ENCODE results near the gene SLITRK5.
A peak's percentile ranks its signal among the peaks of the same experiment; 100 is the strongest.

The SLITRK5 gene, protein sequence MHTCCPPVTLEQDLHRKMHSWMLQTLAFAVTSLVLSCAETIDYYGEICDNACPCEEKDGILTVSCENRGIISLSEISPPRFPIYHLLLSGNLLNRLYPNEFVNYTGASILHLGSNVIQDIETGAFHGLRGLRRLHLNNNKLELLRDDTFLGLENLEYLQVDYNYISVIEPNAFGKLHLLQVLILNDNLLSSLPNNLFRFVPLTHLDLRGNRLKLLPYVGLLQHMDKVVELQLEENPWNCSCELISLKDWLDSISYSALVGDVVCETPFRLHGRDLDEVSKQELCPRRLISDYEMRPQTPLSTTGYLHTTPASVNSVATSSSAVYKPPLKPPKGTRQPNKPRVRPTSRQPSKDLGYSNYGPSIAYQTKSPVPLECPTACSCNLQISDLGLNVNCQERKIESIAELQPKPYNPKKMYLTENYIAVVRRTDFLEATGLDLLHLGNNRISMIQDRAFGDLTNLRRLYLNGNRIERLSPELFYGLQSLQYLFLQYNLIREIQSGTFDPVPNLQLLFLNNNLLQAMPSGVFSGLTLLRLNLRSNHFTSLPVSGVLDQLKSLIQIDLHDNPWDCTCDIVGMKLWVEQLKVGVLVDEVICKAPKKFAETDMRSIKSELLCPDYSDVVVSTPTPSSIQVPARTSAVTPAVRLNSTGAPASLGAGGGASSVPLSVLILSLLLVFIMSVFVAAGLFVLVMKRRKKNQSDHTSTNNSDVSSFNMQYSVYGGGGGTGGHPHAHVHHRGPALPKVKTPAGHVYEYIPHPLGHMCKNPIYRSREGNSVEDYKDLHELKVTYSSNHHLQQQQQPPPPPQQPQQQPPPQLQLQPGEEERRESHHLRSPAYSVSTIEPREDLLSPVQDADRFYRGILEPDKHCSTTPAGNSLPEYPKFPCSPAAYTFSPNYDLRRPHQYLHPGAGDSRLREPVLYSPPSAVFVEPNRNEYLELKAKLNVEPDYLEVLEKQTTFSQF

DNA sequence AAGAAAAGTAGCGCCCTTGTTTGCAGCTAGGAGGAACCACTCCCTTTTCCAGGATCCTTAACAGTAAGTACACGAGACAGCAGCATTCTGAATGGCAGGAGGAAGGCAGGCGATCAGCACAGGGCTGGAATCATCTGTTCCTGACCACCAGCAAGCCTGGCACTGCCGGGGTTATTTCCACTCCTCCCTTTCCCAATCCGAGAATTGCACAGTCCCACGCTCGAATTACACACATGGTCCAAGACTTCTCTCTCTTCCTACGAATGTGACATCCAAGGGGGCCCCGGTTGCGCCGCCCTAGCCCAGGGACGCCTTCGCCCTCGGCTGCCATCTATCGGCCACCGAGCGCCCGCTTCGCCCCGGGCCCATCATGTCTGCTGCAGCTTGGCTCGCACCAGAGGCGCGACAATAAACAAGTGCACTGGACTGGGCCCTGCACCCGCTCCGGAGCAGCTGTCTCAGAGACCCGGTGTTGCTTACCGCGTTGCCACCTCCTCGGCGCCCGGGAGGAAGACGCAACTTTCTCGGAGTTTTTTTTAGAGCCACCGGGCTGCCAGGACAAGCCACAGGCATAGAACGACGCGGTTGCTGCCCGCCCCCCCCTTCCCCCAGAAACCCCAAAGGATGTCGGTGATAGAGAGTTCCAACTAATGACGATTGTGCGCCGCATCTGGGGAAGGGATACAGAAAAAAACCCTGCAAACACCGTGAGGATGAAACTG, at the start of gene SLITRK5:
SLITRK5 (plus strand) TSS at position 341 of the 722 bp plus-strand sequence. CDS start 4,018 bp downstream, outside the sequence.
- in situ Hi-C loops (cut with HindIII; ENCODE audit: low pct_ligation_motif_present, low pct_unique_long_range_greater_than_20kb, low sequenced_read_pairs): no loop called here
- DNase-seq: peak; percentile 83

DNA sequence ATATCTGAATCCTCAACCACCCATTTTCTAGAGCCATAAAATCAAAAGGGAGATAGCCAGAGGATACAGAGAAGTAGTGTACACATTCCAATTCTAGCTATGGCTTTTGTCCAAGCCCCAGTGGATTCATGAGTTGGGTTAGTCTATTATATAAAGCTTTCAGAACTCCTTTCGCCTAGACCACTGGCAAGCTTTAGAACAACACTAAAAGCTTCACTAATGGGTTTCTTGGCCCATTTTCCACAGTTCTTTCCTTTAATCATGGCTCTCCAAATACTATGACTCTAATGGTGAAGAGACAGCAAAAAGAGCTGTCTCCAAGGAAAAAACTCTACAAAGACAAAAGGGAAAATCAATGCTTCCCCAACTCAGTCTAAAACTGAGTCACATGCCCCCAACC, 48.2 kb upstream of the SLITRK5 start:
- peak; percentile 0 for DNase-seq
- in situ Hi-C loops (cut with HindIII; ENCODE audit: low pct_ligation_motif_present, low pct_unique_long_range_greater_than_20kb, low sequenced_read_pairs): no loop called here

DNA sequence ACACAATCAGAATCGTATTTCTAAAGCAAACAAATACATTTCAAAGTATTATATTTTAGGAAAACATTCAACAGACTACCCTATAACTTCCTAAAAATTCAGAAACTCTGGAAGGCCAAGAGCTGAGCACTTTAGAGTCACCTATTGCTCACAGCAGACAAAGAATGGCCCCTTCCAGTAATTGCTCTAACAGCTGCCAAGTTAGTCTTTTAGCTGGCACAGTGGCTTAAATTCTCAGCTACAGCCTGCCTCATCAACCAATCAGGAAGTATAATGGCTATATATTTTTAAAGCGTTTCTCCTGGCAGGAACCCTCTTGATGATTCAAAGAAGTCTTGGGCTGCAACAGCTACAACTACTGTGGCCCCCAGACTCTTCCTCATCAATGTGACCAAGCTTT, 14.9 kb upstream of the SLITRK5 start:
- in situ Hi-C loops (cut with HindIII; ENCODE audit: low pct_ligation_motif_present, low pct_unique_long_range_greater_than_20kb, low sequenced_read_pairs): no loop called here
- no peak for DNase-seq

DNA sequence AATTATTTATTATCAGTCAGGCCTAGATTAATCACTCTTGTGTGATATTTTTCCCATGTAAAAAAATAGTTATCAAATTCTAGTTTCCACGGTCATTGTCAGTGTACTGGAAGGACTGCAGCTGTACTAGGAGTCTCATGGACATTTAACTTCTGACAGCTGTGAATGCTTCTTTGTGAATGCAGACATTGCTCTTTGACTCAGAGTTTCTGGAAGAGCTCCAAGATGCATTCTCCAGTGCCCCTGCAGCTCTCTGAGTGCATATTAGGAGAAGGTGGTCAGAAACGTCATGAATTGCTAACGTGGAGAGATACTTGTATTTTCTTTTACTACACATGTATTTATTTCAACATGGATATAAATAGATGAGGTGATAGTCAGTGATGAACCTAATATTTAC, 9.7 kb upstream of the SLITRK5 start:
- peak; percentile 69 for DNase-seq
- in situ Hi-C loops (cut with HindIII; ENCODE audit: low pct_ligation_motif_present, low pct_unique_long_range_greater_than_20kb, low sequenced_read_pairs): no loop called here

DNA sequence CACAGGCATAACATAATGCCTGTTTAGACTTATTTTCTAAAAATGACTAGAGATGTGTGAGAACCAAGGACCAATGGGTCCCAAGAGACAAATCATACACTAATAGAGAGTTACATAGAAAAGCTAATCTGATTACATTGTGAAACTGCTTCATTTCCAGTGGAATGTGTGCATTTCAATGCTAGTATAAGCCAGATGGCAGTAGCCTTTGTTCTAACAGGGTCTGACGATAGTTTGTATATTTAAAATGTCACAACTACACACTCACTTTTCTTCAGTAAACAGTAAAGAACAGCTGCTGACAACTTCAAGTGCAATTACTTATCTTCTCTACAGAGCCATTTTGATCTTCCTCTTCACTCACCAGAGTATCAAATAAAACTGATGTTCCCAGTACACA, 4.3 kb upstream of the SLITRK5 start:
- DNase-seq: no peak
- in situ Hi-C loops (cut with HindIII; ENCODE audit: low pct_ligation_motif_present, low pct_unique_long_range_greater_than_20kb, low sequenced_read_pairs): no loop called here

DNA sequence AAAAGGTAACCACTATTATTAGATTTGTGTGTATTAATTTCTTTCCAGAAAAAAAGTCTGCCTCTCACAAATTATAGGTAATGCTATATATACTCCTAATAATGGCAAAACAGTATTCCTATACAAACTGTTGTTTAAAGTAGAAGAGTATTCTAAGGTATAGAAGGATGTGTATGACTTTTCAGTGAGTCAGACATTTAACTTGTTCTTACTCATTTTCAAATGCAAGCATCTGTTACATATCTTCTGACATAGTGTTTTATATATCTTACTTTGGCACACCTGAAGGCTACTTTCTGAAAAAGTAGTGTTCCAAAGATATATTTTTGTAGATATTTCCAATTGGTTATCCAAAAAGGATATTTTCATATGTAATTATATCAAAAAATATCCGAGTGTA, 3.5 kb upstream of the SLITRK5 start:
- in situ Hi-C loops (cut with HindIII; ENCODE audit: low pct_ligation_motif_present, low pct_unique_long_range_greater_than_20kb, low sequenced_read_pairs): no loop called here
- no peak for DNase-seq

DNA sequence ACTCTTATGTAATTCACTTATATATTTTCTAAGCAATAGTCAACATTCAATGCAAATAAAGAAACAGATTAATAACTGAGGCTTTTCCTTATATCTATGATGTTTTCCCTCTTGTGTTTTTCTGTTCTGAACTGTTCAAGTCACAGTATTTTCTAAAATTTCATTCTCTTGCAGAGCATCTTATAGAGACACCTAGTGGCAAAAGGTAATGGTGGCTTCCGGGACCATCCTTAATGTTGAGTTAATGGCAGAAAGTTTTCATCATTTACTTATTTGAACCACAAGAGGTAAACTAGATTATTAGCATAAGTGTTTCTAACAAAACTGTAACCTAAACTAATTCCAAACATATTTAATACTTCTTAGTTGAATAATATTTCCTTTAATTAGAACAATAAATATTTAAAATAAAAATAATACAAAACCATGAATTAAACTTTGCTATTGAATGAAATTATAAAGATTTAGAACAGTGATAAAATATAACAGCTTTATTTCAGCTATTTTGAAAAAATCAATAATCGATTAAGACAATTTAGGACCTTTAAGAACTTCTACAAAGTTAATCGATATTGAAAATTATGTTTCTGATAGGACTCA, 1.7 kb upstream of the SLITRK5 start:
- peak; percentile 63 for DNase-seq

DNA sequence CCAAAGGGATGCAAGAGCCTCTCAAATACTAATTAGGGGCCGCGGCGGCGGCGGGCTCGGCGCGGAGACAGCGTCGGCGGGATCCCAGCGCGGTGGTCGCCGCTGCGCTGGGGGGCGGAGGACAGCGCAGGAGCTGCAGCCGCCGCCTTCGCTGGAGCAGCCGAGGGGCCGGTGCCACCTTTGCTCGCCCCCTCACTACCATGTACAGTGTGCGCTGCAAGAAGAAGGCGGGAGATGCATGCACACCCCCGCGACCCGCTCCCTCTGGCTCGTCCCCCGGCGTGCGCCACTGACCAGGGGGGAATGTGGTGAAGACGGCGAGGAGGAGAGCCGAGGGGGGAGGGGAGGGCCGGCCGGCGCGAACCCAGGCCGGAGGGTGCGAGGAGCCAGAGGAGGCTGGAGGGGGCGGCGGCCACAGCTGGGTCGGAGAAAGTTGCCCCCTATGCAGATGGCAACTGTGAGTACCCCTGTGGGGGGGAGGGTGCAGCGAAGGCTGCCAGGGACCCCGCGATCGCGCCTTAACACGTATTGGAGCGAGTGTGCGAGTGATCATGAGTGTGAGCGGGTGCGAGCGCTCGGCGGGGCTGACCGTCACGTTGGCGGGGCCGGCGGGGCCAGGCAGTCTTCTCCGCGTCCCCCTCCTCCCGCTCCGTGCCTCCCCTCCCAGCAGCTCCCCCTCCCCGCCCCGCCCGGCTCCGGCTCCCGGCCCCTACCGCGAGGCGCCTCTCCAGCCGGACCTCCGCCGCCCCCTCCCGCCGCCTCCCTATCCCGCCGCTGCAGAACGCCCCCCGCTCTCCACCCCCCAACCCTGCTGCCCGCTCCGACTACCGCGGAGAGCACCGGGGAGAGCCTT, 808 bp downstream of the SLITRK5 start:
- DNase-seq: peak; percentile 9
- in situ Hi-C loops (cut with HindIII; ENCODE audit: low pct_ligation_motif_present, low pct_unique_long_range_greater_than_20kb, low sequenced_read_pairs): no loop called here

More for the DNA sequence above, 1.7 kb upstream of the SLITRK5 start:
- in situ Hi-C loops (cut with HindIII; ENCODE audit: low pct_ligation_motif_present, low pct_unique_long_range_greater_than_20kb, low sequenced_read_pairs): no loop called here

DNA sequence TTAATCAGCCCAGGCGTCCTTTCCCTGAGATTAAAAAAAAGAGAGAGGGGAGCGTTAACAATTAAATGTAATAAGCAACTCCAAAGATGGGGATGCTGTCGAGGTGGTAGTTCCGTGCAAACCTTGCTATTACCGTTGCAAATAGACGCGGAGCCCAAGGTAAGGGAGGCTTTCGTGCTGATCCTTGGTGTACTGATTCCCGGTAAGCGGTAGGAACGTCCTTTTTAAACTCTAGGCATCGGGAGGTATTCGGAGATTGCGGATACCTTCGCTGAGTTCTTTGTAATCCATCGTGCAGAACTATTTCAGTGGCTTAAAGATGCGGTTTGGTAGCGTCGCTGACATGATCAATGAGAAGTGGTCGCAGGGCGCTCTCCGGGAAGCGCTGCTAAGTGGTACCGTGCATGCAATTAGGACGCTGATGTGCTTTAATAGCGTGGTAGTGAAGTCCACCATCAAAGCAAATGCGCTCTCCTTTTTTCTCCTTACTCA, 3.1 kb downstream of the SLITRK5 start:
- DNase-seq: peak; percentile 28
- in situ Hi-C loops (cut with HindIII; ENCODE audit: low pct_ligation_motif_present, low pct_unique_long_range_greater_than_20kb, low sequenced_read_pairs): no loop called here

DNA sequence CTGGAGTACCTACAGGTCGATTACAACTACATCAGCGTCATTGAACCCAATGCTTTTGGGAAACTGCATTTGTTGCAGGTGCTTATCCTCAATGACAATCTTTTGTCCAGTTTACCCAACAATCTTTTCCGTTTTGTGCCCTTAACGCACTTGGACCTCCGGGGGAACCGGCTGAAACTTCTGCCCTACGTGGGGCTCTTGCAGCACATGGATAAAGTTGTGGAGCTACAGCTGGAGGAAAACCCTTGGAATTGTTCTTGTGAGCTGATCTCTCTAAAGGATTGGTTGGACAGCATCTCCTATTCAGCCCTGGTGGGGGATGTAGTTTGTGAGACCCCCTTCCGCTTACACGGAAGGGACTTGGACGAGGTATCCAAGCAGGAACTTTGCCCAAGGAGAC, 4.7 kb downstream of the SLITRK5 start:
- no peak for DNase-seq
- in situ Hi-C loops (cut with HindIII; ENCODE audit: low pct_ligation_motif_present, low pct_unique_long_range_greater_than_20kb, low sequenced_read_pairs): no loop called here

DNA sequence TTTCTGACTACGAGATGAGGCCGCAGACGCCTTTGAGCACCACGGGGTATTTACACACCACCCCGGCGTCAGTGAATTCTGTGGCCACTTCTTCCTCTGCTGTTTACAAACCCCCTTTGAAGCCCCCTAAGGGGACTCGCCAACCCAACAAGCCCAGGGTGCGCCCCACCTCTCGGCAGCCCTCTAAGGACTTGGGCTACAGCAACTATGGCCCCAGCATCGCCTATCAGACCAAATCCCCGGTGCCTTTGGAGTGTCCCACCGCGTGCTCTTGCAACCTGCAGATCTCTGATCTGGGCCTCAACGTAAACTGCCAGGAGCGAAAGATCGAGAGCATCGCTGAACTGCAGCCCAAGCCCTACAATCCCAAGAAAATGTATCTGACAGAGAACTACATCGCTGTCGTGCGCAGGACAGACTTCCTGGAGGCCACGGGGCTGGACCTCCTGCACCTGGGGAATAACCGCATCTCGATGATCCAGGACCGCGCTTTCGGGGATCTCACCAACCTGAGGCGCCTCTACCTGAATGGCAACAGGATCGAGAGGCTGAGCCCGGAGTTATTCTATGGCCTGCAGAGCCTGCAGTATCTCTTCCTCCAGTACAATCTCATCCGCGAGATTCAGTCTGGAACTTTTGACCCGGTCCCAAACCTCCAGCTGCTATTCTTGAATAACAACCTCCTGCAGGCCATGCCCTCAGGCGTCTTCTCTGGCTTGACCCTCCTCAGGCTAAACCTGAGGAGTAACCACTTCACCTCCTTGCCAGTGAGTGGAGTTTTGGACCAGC, 5.3 kb downstream of the SLITRK5 start:
- DNase-seq: no peak
- in situ Hi-C loops (cut with HindIII; ENCODE audit: low pct_ligation_motif_present, low pct_unique_long_range_greater_than_20kb, low sequenced_read_pairs): no loop called here

DNA sequence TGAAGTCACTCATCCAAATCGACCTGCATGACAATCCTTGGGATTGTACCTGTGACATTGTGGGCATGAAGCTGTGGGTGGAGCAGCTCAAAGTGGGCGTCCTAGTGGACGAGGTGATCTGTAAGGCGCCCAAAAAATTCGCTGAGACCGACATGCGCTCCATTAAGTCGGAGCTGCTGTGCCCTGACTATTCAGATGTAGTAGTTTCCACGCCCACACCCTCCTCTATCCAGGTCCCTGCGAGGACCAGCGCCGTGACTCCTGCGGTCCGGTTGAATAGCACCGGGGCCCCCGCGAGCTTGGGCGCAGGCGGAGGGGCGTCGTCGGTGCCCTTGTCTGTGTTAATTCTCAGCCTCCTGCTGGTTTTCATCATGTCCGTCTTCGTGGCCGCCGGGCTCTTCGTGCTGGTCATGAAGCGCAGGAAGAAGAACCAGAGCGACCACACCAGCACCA, 5.9 kb downstream of the SLITRK5 start:
- in situ Hi-C loops (cut with HindIII; ENCODE audit: low pct_ligation_motif_present, low pct_unique_long_range_greater_than_20kb, low sequenced_read_pairs): no loop called here
- no peak for DNase-seq

DNA sequence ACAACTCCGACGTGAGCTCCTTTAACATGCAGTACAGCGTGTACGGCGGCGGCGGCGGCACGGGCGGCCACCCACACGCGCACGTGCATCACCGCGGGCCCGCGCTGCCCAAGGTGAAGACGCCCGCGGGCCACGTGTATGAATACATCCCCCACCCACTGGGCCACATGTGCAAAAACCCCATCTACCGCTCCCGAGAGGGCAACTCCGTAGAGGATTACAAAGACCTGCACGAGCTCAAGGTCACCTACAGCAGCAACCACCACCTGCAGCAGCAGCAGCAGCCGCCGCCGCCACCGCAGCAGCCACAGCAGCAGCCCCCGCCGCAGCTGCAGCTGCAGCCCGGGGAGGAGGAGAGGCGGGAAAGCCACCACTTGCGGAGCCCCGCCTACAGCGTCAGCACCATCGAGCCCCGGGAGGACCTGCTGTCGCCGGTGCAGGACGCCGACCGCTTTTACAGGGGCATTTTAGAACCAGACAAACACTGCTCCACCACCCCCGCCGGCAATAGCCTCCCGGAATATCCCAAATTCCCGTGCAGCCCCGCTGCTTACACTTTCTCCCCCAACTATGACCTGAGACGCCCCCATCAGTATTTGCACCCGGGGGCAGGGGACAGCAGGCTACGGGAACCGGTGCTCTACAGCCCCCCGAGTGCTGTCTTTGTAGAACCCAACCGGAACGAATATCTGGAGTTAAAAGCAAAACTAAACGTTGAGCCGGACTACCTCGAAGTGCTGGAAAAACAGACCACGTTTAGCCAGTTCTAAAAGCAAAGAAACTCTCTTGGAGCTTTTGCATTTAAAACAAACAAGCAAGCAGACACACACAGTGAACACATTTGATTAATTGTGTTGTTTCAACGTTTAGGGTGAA, 6.6 kb downstream of the SLITRK5 start:
- DNase-seq: peak; percentile 36
- in situ Hi-C loops (cut with HindIII; ENCODE audit: low pct_ligation_motif_present, low pct_unique_long_range_greater_than_20kb, low sequenced_read_pairs): no loop called here

DNA sequence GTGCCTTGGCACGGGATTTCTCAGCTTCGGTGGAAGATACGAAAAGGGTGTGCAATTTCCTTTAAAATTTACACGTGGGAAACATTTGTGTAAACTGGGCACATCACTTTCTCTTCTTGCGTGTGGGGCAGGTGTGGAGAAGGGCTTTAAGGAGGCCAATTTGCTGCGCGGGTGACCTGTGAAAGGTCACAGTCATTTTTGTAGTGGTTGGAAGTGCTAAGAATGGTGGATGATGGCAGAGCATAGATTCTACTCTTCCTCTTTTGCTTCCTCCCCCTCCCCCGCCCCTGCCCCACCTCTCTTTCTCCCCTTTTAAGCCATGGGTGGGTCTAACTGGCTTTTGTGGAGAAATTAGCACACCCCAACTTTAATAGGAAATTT, 7.2 kb downstream of the SLITRK5 start:
- in situ Hi-C loops (cut with HindIII; ENCODE audit: low pct_ligation_motif_present, low pct_unique_long_range_greater_than_20kb, low sequenced_read_pairs): no loop called here
- no peak for DNase-seq

DNA sequence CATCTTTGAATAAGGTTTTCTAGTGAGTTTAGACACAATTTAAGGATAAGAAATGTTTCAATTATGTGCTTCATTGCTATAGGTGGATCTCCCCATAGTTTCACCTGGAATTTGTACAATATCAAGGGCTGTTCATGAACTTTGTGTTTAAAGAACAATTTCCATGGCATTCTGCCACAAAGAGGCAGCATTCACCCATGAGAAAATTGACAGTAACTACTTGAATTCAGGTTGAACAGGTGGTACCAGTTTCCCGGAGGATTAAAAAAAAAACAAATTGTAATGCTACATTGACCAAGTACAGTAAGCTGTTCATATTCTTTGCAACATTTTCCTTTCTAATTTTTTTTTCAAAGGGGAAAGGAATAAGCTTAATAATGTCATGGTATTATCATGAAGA, 9.1 kb downstream of the SLITRK5 start:
- in situ Hi-C loops (cut with HindIII; ENCODE audit: low pct_ligation_motif_present, low pct_unique_long_range_greater_than_20kb, low sequenced_read_pairs): no loop called here
- DNase-seq: peak; percentile 56

All from ACHN (cell line).